ENCODE results near the gene TIGD2. TPM values are rescaled to one million over a fixed set of nuclear protein-coding genes. Genes with fewer than 3 reads are reported as not detected.

Gene TIGD2
- polyA plus RNA-seq, 1 donor (not counting 4 experiments of a cell fraction or from before 2014, with no cell fraction given), result 5.3 TPM

GRCh38 chr4:89072921-89073320 is 38.4 kb upstream of the TIGD2 start:
- Histone ChIP-seq H3K4me3 (ENCODE audit: control insufficient read depth in 2 of 3, extremely low read depth in 1 of 3, insufficient read depth in 2 of 3, low read depth in 1 of 3, low read length in 3 of 3) (no peak overlapping the region), H3K9me1 (ENCODE audit: control insufficient read depth, extremely low read depth, insufficient read depth, low read length) (no peaks in the 10 kb centered on the region), H4K20me1 (ENCODE audit: control insufficient read depth, extremely low read depth, insufficient read depth, low read length) (no peaks in the 10 kb centered on the region), H3K4me1 (ENCODE audit: control insufficient read depth, extremely low read depth, insufficient read depth, low read length) (peaks cover 7% of the 10 kb centered on the region), H2AFZ (ENCODE audit: control insufficient read depth, low read length) (no peak overlapping the region), H3K27me3 (ENCODE audit: control insufficient read depth, extremely low read depth, insufficient read depth, low read length) (no peaks in the 10 kb centered on the region), H3K9ac (ENCODE audit: control insufficient read depth, extremely low read depth, insufficient read depth, low read length) (no peak overlapping the region), H3K27ac (ENCODE audit: control insufficient read depth, insufficient read depth, low read length) (no peak overlapping the region), H3K79me2 (ENCODE audit: control insufficient read depth, insufficient read depth, low read length) (no peaks in the 10 kb centered on the region), H3K4me2 (ENCODE audit: control insufficient read depth, extremely low read depth, insufficient read depth, low read depth, low read length) (no peak overlapping the region), H3K36me3 (ENCODE audit: control insufficient read depth in 2 of 2, extremely low read depth in 1 of 2, insufficient read depth in 2 of 2, low read length in 2 of 2) (no peaks in the 10 kb centered on the region), H3K9me3 (ENCODE audit: control insufficient read depth, low read depth, low read length) (no peaks in the 10 kb centered on the region)
- DNase-seq (ENCODE audit: low read depth, low spot score) (no peak), FAIRE-seq (no peak)
- dilution Hi-C loops (cut with MboI; ENCODE audit: extremely low pct_ligation_motif_present, low sequenced_read_pairs), result no loop called here
- TF ChIP-seq CTCF (optimal IDR thresholded peaks at IDR 0.05 in 1 of 3, IDR thresholded peaks at IDR 0.05 in 1 of 3, conservative IDR thresholded peaks at IDR 0.05 in 1 of 3; ENCODE audit: extremely low read depth in 1 of 3, insufficient read depth in 2 of 3, low read length in 3 of 3) (no peak), EZH2 (IDR thresholded peaks at IDR 0.05; ENCODE audit: low read length) (no peak)

DNA sequence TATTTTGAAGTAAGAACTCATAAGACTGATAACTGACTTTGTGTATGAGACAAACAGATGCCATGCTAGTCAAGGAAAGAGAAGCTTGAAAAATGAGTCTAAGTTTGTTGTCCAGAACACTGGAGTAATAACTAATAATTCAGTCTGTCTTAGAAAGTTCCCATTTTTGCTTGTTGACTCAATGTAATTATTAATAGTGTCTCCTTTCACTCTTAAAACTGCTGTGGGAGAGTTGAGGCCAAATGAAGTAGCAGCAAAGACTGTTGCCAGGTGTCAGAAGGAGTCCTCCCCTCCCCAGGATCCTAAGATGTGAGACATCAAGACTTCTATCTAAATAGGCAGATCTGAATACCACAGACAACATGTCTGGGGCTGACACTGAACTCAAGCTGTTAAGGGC is 33.6 kb upstream of the TIGD2 start:
- H3K9me3 ChIP-seq (ENCODE audit: control insufficient read depth, low read depth, low read length), result no peaks in the 10 kb centered on the region
- H3K9ac ChIP-seq (ENCODE audit: control insufficient read depth, extremely low read depth, insufficient read depth, low read length), result no peak overlapping the region
- no peaks in the 10 kb centered on the region for H3K9me1 ChIP-seq (ENCODE audit: control insufficient read depth, extremely low read depth, insufficient read depth, low read length)
- no peaks in the 10 kb centered on the region for H3K4me1 ChIP-seq (ENCODE audit: control insufficient read depth, extremely low read depth, insufficient read depth, low read length)
- no peak overlapping the region for H3K4me3 ChIP-seq (ENCODE audit: control insufficient read depth in 2 of 3, extremely low read depth in 1 of 3, insufficient read depth in 2 of 3, low read depth in 1 of 3, low read length in 3 of 3)
- H3K36me3 ChIP-seq (ENCODE audit: control insufficient read depth in 2 of 2, extremely low read depth in 1 of 2, insufficient read depth in 2 of 2, low read length in 2 of 2), result no peaks in the 10 kb centered on the region
- H4K20me1 ChIP-seq (ENCODE audit: control insufficient read depth, extremely low read depth, insufficient read depth, low read length), result no peaks in the 10 kb centered on the region
- dilution Hi-C loops (cut with MboI; ENCODE audit: extremely low pct_ligation_motif_present, low sequenced_read_pairs), result no loop called here
- TF ChIP-seq EZH2 (IDR thresholded peaks at IDR 0.05; ENCODE audit: low read length) (no peak), CTCF (optimal IDR thresholded peaks at IDR 0.05 in 1 of 3, IDR thresholded peaks at IDR 0.05 in 1 of 3, conservative IDR thresholded peaks at IDR 0.05 in 1 of 3; ENCODE audit: extremely low read depth in 1 of 3, insufficient read depth in 2 of 3, low read length in 3 of 3) (no peak)
- no peak overlapping the region for H3K4me2 ChIP-seq (ENCODE audit: control insufficient read depth, extremely low read depth, insufficient read depth, low read depth, low read length)
- no peak for FAIRE-seq
- no peaks in the 10 kb centered on the region for H3K27me3 ChIP-seq (ENCODE audit: control insufficient read depth, extremely low read depth, insufficient read depth, low read length)
- no peak overlapping the region for H2AFZ ChIP-seq (ENCODE audit: control insufficient read depth, low read length)
- no peaks in the 10 kb centered on the region for H3K79me2 ChIP-seq (ENCODE audit: control insufficient read depth, insufficient read depth, low read length)
- no peak overlapping the region for H3K27ac ChIP-seq (ENCODE audit: control insufficient read depth, insufficient read depth, low read length)
- no peak for DNase-seq (ENCODE audit: low read depth, low spot score)
